GM12891 (cell line): ENCODE results near the gene LGI4.
"Not testable (repeated sequence)": the region's sequence is repeated elsewhere in the genome, so short reads cannot be mapped to it uniquely, and the experiment has no call there.

ENCODE experiments used
- DNase-seq: peaks from one replicate; pipeline ENCODE4 v3.0.0; 2011; ENCODE audit warnings: low spot score; ENCODE audit not compliant: insufficient read length
- FAIRE-seq: peaks from 2 replicates; lab custom pipeline; 2011; peaks lifted over from hg19 to GRCh38; lab: Jason Lieb, UNC
- PAX5 ChIP-seq: IDR thresholded peaks from 2 replicates; pipeline ENCODE4 v1.6.1; 2011; ENCODE audit warnings: low read length, moderate library complexity, mild to moderate bottlenecking; ENCODE audit not compliant: insufficient read depth, severe bottlenecking
- POLR2A ChIP-seq: IDR thresholded peaks from 2 replicates; pipeline ENCODE4 v1.6.1; 2011; ENCODE audit warnings: low read depth, low read length, control low read depth
- POLR2AphosphoS5 ChIP-seq: IDR thresholded peaks from 2 replicates; pipeline ENCODE4 v1.6.1; 2011; ENCODE audit warnings: low read depth, low read length, control low read depth
- POU2F2 ChIP-seq: IDR thresholded peaks from 2 replicates; pipeline ENCODE4 v1.6.1; 2011; ENCODE audit warnings: low read depth, mild to moderate bottlenecking, control low read depth, low read length, moderate library complexity
- SPI1 ChIP-seq: IDR thresholded peaks from 2 replicates; pipeline ENCODE4 v1.6.1; 2011; ENCODE audit warnings: low read depth, low read length, control low read depth
- TAF1 ChIP-seq: IDR thresholded peaks from 2 replicates; pipeline ENCODE4 v1.6.1; 2011; ENCODE audit warnings: low read depth, low read length, control low read depth

The LGI4 gene

GRCh38 chr19:35153701-35154524 lies 19.1 kb upstream of the LGI4 start:
- TF ChIP-seq TAF1, result no peak
- no peak for TF ChIP-seq SPI1
- no peak for TF ChIP-seq PAX5
- no peak for TF ChIP-seq POU2F2
- no peak for TF ChIP-seq POLR2A
- TF ChIP-seq POLR2AphosphoS5, result no peak
- DNase-seq (peak; percentile 80), FAIRE-seq (peak; percentile 91)

GRCh38 chr19:35153129-35153522 lies 18.3 kb upstream of the LGI4 start:
- not testable (repeated sequence) for DNase-seq, FAIRE-seq

GRCh38 chr19:35151273-35152065 lies 16.6 kb upstream of the LGI4 start:
- FAIRE-seq, result no peak
- TF ChIP-seq TAF1 (no peak), SPI1 (no peak), POU2F2 (no peak), POLR2AphosphoS5 (no peak), PAX5 (no peak), POLR2A (no peak)

GRCh38 chr19:35150445-35150844 lies 15.6 kb upstream of the LGI4 start:
- no peak for DNase-seq
- no peak for FAIRE-seq
- TF ChIP-seq PAX5 (no peak), SPI1 (no peak), TAF1 (no peak), POLR2AphosphoS5 (no peak), POU2F2 (no peak), POLR2A (no peak)

More at GRCh38 chr19:35151273-35152065, 16.6 kb upstream of the LGI4 start:
- DNase-seq, result no peak

- FAIRE-seq, result no peak
- TF ChIP-seq POLR2AphosphoS5 (no peak), PAX5 (no peak), SPI1 (no peak), POLR2A (no peak), TAF1 (no peak), POU2F2 (no peak)
- no peak for DNase-seq
These were observed 14.6 kb upstream of the LGI4 start for GRCh38 chr19:35149463-35149862.

- DNase-seq (no peak), FAIRE-seq (no peak)
- TF ChIP-seq SPI1 (no peak), POLR2AphosphoS5 (no peak)
These were observed 12.0 kb upstream of the LGI4 start for GRCh38 chr19:35146746-35147459.

DNA sequence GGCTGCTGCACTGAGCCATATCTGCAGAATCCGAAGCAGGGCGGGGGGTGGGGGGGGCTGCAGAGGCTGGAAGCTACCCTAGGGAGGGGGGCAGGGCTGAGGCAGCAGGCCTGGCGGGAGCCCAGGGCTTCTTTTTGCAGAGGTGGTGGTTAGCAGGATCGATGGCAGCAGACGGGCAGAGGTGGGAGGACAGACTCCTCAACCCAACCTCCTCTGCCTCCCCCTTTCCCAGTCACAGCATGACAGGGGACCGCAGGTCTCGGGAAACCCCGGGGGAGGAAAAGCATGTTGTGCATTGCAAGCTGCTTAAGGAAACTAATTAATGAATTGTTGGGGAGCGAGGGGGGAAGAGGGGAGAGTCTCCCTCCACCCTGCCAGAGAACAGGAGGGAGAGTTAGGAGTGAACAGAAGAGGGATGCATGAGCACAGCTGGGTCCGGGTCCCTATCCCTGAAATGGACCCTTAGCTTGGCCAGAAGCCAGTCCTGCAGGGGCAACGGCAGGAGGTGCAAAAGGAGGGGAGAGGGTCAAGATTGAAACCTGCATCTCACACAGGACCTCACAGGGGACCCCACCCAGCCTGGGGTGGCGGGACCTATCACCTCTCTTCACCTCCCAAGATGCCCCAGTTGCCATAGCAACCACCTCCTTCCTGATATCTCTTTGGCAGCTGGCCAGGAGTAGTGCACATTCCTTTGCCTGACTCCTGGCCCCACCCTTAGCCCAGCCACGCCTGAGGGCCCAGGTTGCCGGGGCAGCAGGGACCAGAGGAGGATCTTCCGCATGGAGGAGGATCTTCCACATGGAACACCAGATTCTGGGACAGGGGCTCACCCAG lies 10.0 kb upstream of the LGI4 start:
- no peak for TF ChIP-seq TAF1
- no peak for TF ChIP-seq POLR2A
- no peak for TF ChIP-seq SPI1
- TF ChIP-seq POU2F2, result no peak
- no peak for TF ChIP-seq POLR2AphosphoS5
- TF ChIP-seq PAX5, result no peak
- FAIRE-seq (no peak), DNase-seq (no peak)

DNA sequence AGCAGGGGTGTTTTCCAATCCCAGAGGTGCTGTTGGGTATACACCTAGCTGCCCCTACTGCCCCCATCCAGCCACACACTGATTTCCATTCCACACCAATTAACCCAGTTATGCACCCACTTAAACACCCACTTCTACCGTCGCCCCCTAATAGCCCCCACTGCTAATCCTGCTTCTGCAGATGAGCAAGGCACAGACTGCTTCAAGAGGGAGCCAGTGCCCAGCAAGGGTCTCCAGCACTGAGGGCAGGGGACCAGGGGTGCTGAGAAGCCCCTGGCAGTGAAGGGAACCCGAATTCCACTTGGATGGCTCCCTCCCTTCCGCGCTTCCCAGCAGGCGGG lies 9.4 kb upstream of the LGI4 start:
- TF ChIP-seq TAF1 (no peak), PAX5 (no peak), POLR2AphosphoS5 (no peak), POLR2A (no peak), POU2F2 (no peak), SPI1 (no peak)
- FAIRE-seq (no peak), DNase-seq (no peak)

DNA sequence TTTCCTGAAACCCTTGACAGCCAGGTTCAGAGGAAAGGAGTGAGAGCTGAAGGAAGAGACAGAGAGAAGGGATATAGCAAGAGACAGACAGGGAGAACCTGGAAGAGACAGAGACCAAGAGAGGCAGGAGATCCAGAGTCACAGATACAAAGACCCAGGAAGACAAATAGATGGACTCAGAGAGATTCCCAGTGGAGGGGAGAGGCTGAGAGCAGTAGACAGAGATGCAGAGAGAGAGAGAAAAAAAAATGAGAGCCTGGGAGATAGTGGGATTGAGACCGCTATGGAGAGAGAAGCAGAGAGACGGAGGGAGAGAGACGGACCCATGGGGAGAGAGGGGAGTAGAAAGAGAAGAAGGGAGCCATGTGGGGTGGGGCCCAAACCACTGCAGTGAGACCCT lies 9.0 kb upstream of the LGI4 start:
- DNase-seq, result no peak
- no peak for FAIRE-seq
- no peak for TF ChIP-seq POLR2AphosphoS5
- no peak for TF ChIP-seq PAX5
- TF ChIP-seq SPI1, result no peak
- no peak for TF ChIP-seq POLR2A
- TF ChIP-seq TAF1, result no peak
- TF ChIP-seq POU2F2, result no peak
